Left ventricle myocardium superior (tissue), 1 donor: ENCODE results near the gene SLC15A4. TPM values are rescaled to one million over a fixed set of nuclear protein-coding genes. Genes with fewer than 3 reads are reported as not detected.

Experiments
- ATAC-seq: fragments of 200-7000 bp; cut with Tn5 transposase; one replicate; pipeline ENCODE4 v1.9.1; 2020; ENCODE audit warnings: mild to moderate bottlenecking, moderate library complexity
- DNase-seq: peaks from one replicate; pipeline ENCODE4 v3.0.0-alpha.2; 2020
- intact Hi-C: fragments of 100-400 bp; cut with micrococcal nuclease; formaldehyde crosslinking; loops from one replicate; pipeline ENCODE4 v1.11.0; 2022
- total RNA-seq: library from RNA; stranded (reverse); fragmentation: NEBNext Ultra II Directional; extraction: Animal tissue kit (Norgen Biotek cat#: 25700); gene quantifications from one replicate; pipeline ENCODE4 v1.2.1, GENCODE V29; 2021
- donor health status: DM: no; HTN: yes; CAD: no; lungs with severe emphysema.

The SLC15A4 gene
- total RNA-seq, 1 donor from 2014 or later: 14.0 TPM

DNA sequence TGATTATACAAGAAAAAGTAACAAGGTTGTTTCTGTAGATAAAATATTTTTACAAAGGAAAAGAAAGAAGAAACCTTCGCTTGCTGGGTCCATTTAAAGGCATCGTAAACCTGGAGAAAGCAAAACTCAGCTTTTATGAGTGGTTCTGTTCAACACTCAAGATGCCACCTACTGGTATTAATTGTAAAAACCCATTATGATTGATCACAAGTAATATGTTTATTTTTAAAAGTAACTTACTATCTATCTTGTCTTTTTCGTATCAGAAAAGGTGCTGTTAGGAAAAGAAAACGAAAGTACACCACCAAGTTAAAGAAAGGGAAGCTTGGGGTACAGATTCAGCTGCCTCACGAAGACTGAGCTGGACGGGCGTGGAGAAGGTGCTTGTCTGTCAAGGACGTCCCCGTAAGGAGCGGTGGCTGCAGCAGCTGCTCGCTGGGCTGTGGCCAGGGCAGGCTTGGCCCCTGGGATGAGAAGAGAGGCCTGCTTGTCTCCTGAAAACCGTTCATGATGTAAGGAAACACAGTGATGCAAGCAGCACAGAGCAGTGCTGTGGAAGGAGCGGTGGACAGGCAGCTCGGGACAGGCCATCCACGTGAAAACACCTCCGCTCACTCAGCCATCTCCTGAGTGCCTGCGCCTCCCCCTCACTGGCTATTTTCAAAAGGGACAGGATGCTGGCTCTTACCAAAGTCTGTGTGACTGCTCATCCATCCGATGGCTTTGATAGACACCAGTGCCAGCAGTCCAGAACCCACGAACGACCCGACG, 25.0 kb downstream of the SLC15A4 start:
- no peak for ATAC-seq
- DNase-seq: no peak
- intact Hi-C loops: no loop called here

DNA sequence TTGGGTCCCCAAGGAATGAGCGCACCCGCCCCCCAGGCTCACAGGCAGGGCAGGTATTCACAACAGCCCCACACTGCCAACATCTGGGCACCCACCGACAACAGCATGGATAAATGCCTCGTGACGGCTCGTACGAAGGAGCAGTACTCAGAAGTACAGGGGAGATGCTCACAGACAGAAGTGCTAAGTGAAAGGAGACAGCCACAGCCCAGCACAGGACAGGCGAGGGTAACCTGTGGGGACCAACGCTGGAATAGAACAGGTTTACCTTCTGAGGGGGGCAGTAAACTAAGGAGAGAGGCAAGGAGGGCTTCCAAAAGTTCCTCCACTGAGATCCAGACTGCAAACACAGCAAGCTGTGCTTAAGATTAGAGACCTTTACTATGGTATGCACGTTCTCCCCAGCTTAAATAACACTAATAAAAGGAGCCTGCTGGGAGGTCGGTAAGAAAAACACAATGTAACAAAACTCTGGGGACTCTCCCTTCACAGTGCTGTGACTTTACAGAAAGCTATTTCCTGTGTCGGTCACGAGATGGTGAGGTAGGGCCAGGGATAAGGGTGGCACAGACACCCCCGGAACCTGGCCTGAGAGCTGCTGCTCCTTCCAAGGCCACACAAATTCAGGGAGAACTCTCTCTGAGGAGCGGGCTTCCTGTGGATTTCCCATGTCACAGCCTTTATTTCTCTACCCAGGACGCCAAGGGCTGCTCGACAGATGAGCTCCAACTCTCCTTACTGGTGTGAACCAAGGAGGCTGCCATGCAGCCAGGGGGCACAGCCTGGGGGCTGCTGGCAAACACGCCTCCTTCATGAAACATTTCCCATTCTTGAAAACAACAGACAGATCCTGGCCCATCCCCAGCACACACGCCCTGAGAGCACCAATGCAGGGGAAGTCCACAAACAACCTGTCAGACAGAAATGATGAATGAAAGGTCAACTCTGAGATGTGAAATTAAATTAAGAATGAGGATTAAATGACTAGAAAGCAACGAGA, 26.3 kb downstream of the SLC15A4 start:
- ATAC-seq: peak; percentile 46
- DNase-seq: no peak
- intact Hi-C loops: no loop called here

DNA sequence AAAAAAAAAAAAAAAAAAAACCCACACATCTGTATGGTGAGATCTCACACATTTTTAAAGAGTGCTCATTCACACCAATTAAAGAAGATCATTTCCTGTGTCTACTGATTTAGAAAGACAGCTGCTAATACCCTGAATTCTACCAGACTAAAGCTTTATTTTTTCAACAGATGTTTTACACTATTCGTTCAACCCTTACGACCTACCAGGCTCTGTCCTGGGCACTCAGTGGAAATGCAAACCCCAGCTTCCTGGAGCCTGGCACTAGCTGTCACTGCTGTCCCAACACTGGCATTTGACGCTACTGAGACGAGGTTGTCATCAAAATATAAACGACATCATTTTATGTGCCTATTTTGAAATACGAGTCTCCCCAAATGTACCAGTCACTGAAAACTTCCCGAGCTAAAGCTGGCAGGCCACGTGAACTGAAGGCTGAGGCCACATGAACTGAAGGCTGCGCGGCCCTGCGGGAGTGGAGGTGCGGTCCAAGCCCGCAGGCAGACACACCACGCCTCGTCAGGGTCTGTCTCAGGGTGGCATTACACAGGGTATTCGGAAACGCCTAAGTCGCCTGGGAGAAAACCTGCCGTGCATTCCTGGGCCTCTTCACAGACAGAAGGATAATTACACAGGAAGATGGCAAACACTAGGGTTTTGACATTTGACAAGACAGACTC, 27.2 kb downstream of the SLC15A4 start:
- peak; percentile 9 for ATAC-seq

DNA sequence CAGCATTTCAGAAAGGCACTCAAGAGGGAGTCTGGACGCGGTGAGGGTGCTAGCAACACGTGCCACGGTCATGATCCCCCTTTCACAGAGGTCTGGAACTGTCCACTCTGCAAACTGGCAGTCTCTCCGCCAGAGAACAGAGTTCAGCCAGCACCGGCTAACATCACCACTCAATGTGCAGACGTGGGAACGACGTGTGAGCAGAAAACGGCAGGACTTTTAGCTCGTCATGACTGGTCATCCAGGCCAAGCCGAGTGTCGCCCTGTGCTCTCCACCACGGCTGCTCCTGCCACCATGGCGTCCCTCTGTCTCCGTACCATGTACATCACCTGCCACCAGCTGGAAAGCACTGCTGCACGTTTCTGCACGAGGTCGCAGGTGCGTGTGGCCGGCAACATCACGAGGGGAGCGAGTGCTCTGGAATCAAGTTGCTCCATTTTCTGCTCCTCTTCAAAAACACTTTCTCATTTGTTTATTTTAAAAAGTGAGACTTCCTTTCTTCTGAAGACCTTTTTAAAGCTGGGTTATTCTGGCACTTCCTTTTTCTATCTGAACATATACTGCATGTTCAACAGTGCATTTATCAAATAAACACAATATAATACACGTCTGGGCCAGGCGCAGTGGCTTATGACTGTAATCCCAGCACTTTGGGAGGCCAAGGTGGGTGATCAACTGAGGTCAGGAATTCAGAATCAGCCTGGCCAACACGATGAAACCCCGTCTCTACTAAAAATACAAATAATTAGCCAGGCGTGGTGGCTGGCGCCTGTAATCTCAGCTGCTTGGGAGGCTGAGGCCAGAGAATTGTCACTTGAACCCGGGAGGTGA, 28.0 kb downstream of the SLC15A4 start:
- ATAC-seq (no peak), DNase-seq (no peak)
- intact Hi-C loops: no loop called here

More for the DNA sequence above, 27.2 kb downstream of the SLC15A4 start:
- intact Hi-C loops: no loop called here
- DNase-seq: no peak

DNA sequence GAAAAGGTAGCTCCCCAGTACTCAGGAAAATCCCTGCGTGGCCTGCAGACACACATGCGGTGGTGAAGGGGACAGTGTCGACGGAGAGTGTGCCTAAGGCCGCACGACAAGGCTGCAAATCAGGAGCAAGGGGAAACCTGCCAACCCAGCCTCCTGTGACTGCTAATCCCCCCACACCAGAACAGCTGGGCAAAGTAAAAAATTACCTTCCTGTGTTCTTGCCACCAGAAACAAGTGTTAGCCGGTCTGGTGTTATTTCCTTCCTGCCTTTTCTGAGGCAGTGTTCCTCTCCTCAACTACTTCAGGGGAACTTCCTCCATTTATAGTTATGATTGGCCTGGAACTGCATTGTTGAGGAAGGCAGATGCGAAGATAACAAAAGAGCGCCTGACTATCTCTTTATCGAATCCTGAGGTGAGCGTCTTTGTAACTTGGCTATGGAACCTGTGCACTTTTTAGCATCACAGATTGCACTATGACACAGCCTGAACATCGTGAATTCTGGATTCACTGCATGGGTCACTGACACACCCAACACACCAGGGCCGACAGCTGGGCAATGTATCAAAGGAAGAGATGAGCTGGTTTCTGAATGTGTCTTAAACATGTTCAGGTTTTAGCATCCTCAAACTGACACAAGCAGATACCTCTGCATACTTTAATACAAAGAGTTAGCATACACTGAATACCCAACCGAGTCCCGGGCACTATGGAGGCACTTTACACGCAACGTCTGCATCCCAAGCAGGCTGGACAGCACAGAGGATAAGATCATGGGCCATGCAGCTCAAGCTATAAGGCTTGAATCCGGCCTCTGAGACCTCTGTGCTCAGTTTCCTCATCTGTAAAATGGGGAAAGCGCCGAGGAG, 28.9 kb downstream of the SLC15A4 start:
- ATAC-seq (no peak), DNase-seq (no peak)
- intact Hi-C loops: no loop called here

DNA sequence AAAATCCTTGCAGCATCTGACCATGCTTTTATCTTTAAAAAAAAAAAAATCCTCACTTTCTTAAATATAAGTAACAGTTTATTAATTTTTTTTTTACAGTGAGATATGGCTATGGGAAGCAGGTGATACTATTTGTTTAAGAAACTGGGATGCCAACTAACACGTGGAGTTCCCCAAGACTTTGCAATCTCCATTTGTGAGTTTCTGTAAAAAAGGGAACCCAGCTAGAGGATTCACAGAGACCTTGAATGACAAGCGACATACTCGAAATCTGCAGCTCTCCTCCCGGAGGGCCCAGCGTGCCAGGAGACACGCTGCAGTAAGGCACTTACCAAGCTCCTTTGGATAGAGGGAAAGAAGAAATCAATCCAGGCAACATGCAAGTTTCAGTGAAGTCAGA, 30.1 kb downstream of the SLC15A4 start:
- ATAC-seq (no peak), DNase-seq (no peak)
- intact Hi-C loops: no loop called here

DNA sequence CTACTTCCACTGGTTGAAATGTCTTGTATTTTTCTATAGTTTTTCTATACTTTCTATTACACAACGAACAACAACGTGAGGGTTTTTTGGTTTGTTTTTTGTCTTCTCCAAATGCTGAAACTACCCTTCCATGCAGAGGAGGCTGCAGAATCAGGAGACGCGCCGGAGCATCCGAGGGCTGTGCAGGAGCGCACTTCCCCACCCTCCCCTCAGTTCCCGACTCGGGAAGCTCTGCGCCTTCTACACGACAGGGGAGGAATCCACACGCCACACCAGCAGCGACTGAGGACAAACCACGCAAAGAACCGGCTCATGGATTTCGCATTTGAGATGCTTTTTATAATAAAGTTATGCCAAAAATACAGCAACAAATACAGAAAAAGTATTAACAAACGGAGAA, 30.9 kb downstream of the SLC15A4 start:
- DNase-seq (no peak), ATAC-seq (no peak)
- intact Hi-C loops: no loop called here

DNA sequence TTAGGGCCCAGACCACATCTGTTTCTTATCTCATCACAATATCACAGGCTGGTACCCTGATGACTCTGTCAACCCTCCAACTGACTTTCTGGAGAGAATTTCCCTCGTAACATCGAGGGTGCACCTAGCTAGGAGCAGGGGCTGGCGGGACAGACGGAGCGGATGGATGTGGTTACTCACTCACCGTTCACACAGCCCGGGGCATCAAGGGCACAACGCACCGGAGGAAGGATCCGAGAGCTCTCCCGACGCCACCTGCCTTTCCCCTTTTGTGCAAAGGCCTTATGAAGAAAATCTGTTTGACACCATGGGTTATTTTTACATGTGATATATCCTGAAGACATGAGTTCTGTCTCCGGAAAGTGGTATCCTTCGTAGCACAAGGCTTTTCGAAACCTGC, 31.4 kb downstream of the SLC15A4 start:
- no peak for DNase-seq
- intact Hi-C loops: no loop called here
- ATAC-seq: no peak

DNA sequence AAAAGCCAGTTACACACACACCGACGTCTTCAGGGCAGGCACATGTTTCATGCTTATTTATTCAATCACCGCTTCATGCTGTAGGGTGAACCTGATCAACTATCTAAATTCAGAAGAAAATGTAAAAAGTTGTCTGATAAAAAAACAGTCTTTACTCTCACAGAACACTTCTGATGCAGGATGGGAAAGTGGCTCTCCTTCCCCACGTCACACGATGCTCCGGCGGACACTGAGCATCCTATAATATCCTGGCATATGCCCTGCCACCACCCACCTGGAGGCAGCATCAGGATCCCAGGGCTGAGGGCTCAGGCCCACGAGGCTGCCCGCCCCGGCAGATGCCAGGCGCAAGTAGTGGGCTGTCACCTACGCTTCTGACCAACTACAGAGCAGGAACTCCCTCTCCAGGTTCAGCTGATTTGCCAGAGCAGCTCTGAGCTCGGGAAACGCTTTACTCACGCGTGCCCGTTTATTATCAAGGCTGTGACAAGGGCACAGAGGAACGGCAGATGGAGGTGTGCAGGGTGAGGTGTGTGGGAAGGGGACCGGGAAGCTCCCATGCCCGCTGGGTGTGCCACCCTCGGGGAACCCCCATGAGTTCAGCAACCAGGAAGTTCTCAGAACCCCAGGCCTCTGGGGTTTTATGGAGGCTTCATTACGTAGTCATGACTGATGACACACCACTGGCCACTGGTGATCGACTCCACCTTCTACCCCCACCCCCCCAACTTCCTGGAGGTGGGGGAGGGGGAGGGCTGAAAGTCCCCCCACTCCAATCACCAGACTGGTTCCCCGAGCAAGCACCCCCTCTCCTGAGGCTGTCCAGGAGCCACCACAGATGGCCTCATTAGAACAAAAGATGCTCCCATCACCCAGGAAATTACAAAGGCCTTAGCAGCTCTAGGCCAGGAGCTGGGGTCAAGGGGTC, 32.1 kb downstream of the SLC15A4 start:
- DNase-seq (no peak), ATAC-seq (no peak)
- intact Hi-C loops: no loop called here

DNA sequence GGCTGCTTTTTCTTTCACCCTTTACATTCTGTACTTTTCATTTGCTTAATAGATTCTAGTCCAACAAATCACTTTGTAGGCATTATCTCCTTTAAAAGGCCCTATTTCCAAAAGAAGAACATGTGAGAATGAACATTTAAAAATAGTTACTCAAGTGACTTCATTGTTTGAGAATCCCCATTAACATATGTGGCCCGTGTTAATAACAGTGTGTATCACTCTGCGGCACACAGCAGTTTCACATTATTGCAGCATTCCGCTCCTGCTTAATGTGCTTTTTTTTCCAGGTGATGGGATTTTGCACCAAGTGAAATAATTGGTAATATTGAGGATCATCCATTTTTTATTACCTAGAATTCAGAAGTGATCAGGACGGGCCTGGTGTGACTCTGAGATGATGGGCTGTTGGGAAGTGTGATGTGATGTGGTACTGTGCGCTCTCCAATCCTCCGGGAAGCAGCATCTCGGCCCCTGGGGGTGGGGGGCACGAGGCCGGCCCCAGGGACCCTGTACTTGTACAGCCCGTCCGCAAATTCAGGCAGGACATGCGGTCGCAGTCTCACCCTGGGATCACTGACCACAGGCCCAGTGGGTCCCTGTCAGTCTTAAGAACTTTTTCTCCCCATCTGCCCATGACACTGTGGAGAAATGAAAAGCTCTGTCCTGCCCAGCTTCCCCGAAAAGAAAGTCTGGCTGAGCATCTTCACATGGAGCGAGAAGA, 32.9 kb downstream of the SLC15A4 start:
- DNase-seq (no peak), ATAC-seq (peak; percentile 70)
- intact Hi-C loops: no loop called here

DNA sequence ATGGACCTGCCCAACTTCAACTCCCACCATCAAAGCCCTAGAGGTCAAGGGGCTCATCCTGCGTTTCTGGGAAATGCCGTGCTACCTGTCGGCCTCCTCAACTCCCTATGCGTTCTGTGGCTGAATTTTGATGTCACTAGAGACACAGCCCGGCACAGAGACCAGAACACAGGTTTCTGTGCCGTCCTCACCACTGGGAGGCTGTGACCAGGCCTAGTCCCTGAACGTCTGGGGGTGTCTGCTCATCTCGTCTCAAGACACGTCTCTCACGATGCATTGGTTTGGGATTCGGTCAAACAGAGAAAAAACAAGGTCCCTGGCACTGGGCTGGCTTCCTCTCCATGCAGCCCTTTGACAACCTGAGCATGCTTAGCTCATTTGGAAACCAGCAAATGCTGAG, 33.5 kb downstream of the SLC15A4 start:
- ATAC-seq (peak; percentile 27), DNase-seq (no peak)
- intact Hi-C loops: no loop called here

DNA sequence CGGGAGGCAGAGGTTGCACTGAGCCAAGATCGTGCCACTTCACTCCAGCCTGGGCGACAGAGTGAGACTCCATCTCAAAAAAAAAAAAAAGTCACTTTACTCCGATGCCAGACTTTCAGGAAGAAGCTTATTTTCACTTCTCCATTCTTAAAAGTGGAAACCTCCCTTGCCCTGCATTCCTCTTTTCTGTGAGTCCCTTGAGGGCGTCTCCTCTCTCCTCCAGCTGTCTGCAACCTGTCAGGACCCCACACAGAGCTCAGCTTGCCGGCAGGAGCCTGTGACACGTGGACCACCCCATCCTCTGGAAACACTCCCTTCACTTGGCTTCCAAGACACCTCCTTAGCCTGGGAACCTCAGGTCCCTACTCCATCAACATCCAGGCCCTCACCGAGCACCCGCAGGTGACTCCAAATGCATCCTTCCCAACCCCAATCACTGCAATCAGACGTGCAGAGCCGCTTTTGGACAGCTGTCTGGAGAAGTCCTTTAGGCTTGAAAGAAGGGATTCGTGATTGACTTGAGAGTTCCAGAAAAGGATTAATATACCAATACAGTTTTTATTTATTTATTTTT, 34.3 kb downstream of the SLC15A4 start:
- ATAC-seq (no peak), DNase-seq (no peak)
- intact Hi-C loops: no loop called here

DNA sequence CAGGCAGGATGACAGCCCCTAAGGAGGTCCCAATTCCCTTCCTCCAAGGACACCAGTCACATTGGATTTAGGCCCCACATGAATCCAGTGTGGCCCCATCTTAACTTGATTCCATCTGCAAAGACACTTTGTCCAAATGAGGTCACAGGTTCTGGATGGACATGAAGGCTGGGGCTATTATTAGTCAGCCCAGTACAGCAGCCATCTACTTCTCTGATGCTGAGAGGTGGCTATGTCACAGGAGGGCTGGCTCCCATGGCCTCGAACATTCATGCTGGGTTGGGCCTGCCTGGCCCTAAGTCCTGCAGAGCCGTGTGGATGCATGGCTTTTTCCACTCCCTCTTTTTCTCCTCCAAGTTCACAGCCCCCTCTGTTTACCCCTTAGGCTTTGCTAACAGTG, 35.9 kb downstream of the SLC15A4 start:
- intact Hi-C loops: no loop called here
- DNase-seq (no peak), ATAC-seq (peak; percentile 42)

DNA sequence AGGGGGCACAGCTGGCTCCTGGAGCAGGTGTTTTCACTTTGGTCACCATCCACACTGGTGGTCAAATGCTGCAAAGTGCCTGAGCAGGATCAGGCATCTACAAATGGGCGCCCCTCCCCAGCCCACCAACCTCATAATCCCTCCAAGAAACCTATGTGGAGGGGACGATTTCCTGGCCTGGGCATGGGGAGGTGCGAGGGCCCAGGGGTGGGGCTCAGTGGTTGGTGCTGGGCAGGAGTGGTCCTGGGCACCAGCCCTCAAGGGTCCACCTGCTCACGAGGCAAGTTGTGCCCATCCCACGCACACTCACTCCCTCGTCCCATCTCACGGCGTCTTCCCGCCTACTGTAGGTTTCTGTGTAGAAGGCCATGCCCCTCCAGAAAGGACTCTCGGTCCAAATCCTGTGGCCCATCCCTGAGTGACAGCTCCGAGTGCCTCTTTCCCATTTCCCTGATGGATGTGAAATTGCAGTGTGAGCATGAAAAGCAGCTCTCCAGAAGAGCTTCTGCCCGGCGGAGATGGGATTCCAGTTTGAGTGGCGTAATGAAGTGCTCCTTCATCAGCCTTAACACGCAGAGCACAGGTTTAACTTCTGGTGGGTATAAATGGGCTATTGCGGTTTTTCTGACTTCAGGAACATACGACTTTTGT, 36.9 kb downstream of the SLC15A4 start:
- no peak for ATAC-seq
- intact Hi-C loops: no loop called here

DNA sequence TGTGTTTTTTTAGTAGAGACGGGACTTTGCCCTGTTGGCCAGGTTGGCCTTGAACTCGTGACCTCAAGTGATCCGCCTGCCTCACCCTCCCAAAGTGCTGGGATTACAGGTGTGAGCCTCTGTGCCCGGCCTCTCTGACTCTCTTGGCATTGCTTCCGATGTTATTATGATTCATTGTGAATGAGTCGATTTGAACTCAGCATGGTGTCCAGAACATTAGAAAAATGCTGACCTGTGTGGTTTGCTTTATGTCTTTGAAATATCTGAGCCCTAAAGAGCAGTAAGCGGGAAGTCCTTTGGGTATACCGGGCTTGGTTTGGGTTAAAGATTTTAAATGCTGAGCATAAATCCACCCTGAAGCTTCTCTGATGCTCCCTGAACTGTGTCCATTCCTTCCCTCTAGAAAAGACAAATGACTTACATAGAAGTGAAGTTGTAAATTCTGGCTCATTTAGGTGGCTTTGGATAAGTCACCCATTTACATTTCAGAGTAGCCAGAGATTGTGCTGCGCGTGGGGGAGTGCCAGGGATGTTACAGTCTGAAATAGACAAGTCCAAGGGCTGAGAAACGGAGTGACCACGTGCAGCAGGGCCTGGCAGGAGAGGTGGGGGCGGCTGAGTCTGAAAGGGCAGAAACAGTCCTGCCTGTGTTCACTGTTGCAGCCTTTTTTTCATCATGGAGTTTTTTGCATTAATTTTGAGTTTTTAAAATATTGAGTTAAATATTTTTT, 39.6 kb downstream of the SLC15A4 start:
- DNase-seq (no peak), ATAC-seq (no peak)
- intact Hi-C loops: no loop called here

More for the DNA sequence above, 36.9 kb downstream of the SLC15A4 start:
- no peak for DNase-seq
